ENCODE measurements around the gene SIGLEC6. TPM values are rescaled to one million over a fixed set of nuclear protein-coding genes. Genes with fewer than 3 reads are reported as not detected.

Gene SIGLEC6
- total RNA-seq, 4 donors from 2014 or later = 0.38 to 1.4 (median 1.1) TPM

GRCh38 chr19:51489113-51489512 lies 42.4 kb downstream of the SIGLEC6 start:
- DNase-seq (ENCODE audit: low spot score) (no peak), ATAC-seq (ENCODE audit: low FRiP score) (no peak)

GRCh38 chr19:51488491-51488890 lies 43.0 kb downstream of the SIGLEC6 start:
- no peak for ATAC-seq (ENCODE audit: low FRiP score)
- no peak for DNase-seq (ENCODE audit: low spot score)
- TF ChIP-seq CTCF (IDR thresholded peaks at IDR 0.05) = no peak

More at GRCh38 chr19:51489113-51489512, 42.4 kb downstream of the SIGLEC6 start:
- no peak for TF ChIP-seq CTCF (IDR thresholded peaks at IDR 0.05)

- DNase-seq (ENCODE audit: low spot score) = no peak
- no peak for TF ChIP-seq CTCF (IDR thresholded peaks at IDR 0.05)
- ATAC-seq (ENCODE audit: low FRiP score) = no peak
These were observed 45.4 kb downstream of the SIGLEC6 start for GRCh38 chr19:51485960-51486660.

GRCh38 chr19:51480590-51480989 lies 50.9 kb downstream of the SIGLEC6 start:
- no peak for DNase-seq (ENCODE audit: low spot score)
- no peak for ATAC-seq (ENCODE audit: low FRiP score)
- TF ChIP-seq CTCF (IDR thresholded peaks at IDR 0.05) = no peak

GRCh38 chr19:51479531-51480331 lies 51.7 kb downstream of the SIGLEC6 start:
- TF ChIP-seq CTCF (IDR thresholded peaks at IDR 0.05) = no peak
- ATAC-seq (ENCODE audit: low FRiP score) (no peak), DNase-seq (ENCODE audit: low spot score) (no peak)

GRCh38 chr19:51478381-51479234 lies 52.9 kb downstream of the SIGLEC6 start, which contains the start of gene CEACAM18:
Gene CEACAM18 (plus strand): TSS chr19:51478539.
- no peak for DNase-seq (ENCODE audit: low spot score)
- TF ChIP-seq CTCF (IDR thresholded peaks at IDR 0.05) = no peak
- ATAC-seq (ENCODE audit: low FRiP score) = no peak
